Thoracic aorta (tissue), 2 donors: ENCODE results near the gene RND2. TPM values are rescaled to one million over a fixed set of nuclear protein-coding genes. Genes with fewer than 3 reads are reported as not detected.
"Not testable (repeated sequence)": the region's sequence is repeated elsewhere in the genome, so short reads cannot be mapped to it uniquely, and the experiment has no call there.

Experiments
- ATAC-seq: fragments of 150-250 bp; one replicate; pipeline ENCODE4 v1.8.0; 2017; ENCODE audit warnings: low read depth; ENCODE audit not compliant: insufficient number of reproducible peaks, low FRiP score
- DNase-seq: peaks from one replicate; pipeline ENCODE4 v3.0.0-alpha.2; 2020; ENCODE audit warnings: low spot score
- H3K27ac ChIP-seq, 2 donors: fragments of 200-600 bp; sonication (generic); 1 replicate in 1 of 2; 2 replicates in 1 of 2; pipeline ENCODE4 v1.5.1; 2016; ENCODE audit warnings: mild to moderate bottlenecking in 2 of 2, moderate library complexity in 2 of 2
- H3K27me3 ChIP-seq: fragments of 200-600 bp; sonication (generic); replicated peaks from 2 replicates; pipeline ENCODE4 v1.6.0; 2016; ENCODE audit warnings: mild to moderate bottlenecking; ENCODE audit not compliant: insufficient read depth
- H3K36me3 ChIP-seq: fragments of 200-600 bp; sonication (generic); one replicate; pipeline ENCODE4 v1.5.1; 2016
- H3K4me1 ChIP-seq, 2 donors: fragments of 200-600 bp; sonication (generic); 1 replicate in 1 of 2; 2 replicates in 1 of 2; pipeline versions ENCODE4 v1.5.1 to v1.6.0; 2016; ENCODE audit warnings: low read depth in 2 of 2, mild to moderate bottlenecking in 1 of 2; ENCODE audit not compliant: control insufficient read depth in 1 of 2
- H3K4me3 ChIP-seq: fragments of 200-600 bp; sonication (generic); 2 replicates; pipeline ENCODE4 v1.5.1; 2016; ENCODE audit warnings: mild to moderate bottlenecking
- H3K9me3 ChIP-seq: fragments of 200-600 bp; sonication (generic); 2 replicates; pipeline ENCODE4 v1.5.1; 2016
- total RNA-seq, 2 donors: library from RNA; depleted of rRNA; stranded (reverse); fragments of >200 nt; gene quantifications; one replicate each; pipeline versions ENCODE4 v1.1.0 to v1.2.3, GENCODE V29; 2016
- TF ChIP-seq, protein P1 (sequence below): fragments of 200-600 bp; sonication (generic); IDR thresholded peaks from one replicate; pipeline ENCODE4 v1.5.1; 2019; ENCODE audit warnings: antibody characterized with exemption

Gene RND2, protein sequence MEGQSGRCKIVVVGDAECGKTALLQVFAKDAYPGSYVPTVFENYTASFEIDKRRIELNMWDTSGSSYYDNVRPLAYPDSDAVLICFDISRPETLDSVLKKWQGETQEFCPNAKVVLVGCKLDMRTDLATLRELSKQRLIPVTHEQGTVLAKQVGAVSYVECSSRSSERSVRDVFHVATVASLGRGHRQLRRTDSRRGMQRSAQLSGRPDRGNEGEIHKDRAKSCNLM
- total RNA-seq, result 1 to 10 TPM in 1 of 2 donors, under 1 TPM in 1; 0.81 to 2.4 TPM

DNA sequence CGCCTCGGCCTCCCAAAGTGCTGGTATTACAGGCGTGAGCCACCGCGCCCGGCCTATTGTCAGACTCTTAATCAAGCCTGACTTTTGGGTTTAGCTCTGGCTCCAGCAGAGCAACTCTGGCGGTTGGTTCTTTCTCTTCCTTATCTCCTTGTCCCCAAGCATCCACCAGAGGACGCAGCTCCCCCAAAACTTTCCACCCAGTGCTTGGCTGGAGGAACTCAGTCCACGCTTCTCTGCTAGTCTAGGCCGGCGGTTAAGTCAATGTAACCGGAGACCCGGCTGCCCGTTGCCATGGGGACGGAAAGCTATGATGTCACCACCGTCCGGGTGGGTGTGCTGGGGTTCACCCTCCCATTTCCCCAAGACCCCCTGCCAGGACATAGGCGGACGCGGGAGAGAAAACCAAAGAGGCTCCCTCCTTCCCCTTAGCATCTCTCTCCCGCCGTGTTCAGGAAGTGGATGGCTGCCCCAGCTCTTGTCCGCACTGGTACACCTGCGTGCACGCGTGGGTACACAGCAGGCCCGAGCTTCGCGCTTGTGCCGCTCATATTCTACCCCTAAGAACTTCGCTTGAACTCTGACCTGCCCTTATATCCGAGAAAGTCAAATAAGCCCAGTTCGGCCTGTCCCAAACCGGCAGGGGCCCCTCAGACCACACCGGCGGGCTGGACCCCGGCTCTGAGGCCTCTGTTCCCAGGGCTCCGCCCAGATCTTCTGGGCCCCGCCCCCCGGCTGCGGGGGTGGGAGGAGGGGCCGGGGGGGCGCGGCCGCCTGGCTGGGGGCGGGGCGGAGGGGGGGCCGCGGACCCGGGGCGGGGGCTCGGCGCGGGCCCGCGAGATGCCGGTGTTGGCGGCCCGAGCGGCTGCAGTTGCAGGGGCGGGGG is at the start of gene RND2:
TSS of gene RND2 (plus strand) at position 825 of the 883 bp plus-strand sequence. CDS start 117 bp downstream, outside the sequence.
- Histone ChIP-seq H3K27me3 (no peaks in the 10 kb centered on the region), H3K4me3 (peak within 1 kb of the TSS; percentile 76), H3K27ac (peak within 1 kb of the TSS; percentile 59 to 65), H3K9me3 (no peaks in the 10 kb centered on the region), H3K4me1 (peaks cover 11 to 23% of the 10 kb centered on the region in 2 donors), H3K36me3 (no peaks in the 10 kb centered on the region)
- DNase-seq, result peak; percentile 83
- peak; percentile 57 for ATAC-seq
- TF ChIP-seq, protein P1, sequence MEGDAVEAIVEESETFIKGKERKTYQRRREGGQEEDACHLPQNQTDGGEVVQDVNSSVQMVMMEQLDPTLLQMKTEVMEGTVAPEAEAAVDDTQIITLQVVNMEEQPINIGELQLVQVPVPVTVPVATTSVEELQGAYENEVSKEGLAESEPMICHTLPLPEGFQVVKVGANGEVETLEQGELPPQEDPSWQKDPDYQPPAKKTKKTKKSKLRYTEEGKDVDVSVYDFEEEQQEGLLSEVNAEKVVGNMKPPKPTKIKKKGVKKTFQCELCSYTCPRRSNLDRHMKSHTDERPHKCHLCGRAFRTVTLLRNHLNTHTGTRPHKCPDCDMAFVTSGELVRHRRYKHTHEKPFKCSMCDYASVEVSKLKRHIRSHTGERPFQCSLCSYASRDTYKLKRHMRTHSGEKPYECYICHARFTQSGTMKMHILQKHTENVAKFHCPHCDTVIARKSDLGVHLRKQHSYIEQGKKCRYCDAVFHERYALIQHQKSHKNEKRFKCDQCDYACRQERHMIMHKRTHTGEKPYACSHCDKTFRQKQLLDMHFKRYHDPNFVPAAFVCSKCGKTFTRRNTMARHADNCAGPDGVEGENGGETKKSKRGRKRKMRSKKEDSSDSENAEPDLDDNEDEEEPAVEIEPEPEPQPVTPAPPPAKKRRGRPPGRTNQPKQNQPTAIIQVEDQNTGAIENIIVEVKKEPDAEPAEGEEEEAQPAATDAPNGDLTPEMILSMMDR, result peak; percentile 68

DNA sequence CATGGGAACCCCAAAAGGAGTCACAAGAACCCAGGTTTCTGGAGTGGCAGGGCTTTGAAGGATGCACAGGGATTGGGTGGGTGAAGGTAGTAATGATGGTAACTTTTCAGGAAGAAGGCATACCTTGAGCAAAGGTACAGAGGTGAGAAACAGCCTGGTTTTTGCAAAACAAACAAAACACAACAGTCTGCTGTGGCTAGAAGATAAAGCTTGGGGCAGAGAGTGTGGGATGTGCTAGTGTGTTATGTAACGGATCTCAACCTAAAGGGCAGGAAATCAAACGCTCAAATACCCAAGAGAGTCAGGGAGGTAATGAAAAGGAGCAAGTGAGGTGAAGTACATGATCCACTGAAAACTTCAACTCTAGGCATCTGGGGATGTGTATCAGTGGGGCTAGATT is 49.8 kb upstream of the RND2 start:
- DNase-seq (no peak), ATAC-seq (no peak)
- Histone ChIP-seq H3K4me1 (peaks cover 0 to 11% of the 10 kb centered on the region in 2 donors), H3K27ac (no peak overlapping the region), H3K4me3 (no peak overlapping the region), H3K9me3 (no peaks in the 10 kb centered on the region), H3K36me3 (no peaks in the 10 kb centered on the region), H3K27me3 (no peaks in the 10 kb centered on the region)
- TF ChIP-seq, protein P1, result no peak

DNA sequence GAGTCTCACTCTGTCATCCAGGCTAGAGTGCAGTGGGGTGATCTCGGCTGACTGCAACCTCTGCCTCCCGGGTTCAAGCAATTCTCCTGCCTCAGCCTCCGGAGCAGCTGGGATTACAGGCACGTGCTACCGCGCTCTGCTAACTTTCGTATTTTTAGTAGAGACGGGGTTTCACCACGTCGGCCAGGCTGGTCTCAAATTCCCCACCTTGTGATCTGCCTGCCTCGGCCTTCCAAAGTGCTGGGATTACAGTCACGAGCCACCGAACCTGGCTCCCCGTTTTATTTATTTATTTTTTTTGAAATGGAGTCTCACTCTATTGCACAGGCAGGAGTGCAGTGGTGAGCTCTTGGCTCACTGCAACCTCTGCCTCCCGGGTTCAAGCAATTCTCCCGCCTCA is 49.3 kb upstream of the RND2 start:
- ATAC-seq, H3K4me3 ChIP-seq, H3K9me3 ChIP-seq, H3K36me3 ChIP-seq, H3K27ac ChIP-seq, H3K27me3 ChIP-seq, DNase-seq: not testable (repeated sequence)
- H3K4me1 ChIP-seq, result peaks cover 0 to 11% of the 10 kb centered on the region in 2 donors

DNA sequence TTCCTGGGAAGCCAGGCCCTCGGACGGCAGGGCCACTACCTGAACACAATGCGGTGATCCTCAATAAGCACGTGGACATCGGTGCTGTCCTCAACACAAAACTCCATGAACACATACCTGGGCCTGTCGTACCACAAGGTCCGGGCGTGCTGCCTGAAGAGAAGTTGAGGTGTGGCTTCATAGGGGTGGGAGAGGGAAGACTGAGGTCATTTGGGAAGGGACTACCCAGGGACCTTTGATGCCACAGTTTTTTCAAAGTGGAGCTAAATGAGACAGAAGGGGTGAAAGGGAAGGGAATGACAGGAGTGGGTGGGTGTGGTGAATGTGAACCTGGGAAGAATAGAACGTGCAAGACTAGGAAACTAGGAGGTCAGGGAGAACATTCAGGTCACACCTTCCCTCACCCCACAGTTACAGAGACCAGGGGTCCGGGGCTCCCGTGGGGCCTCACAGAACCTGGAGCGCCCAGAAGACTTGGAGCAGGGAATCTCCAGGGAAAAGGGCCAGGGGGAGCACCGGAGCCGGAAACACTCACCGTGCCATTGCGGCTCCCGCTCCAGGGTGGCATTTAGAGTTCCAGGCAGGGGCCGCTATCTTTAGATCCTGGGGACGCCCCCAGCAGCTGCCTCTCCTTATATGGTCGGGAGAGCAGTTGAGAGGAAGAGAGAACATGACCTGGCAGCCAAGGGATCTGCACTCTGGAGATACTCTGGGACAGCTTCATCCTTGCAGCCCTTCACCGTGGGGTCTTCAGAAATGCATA is 45.3 kb upstream of the RND2 start, which contains the start of gene PTGES3L:
TSS of gene PTGES3L (minus strand) at position 570 of the 763 bp plus-strand sequence. CDS start at position 543, 27 bp downstream.
- Histone ChIP-seq H3K27ac (peak within 1 kb of the TSS; percentile 61 to 65), H3K9me3 (no peaks in the 10 kb centered on the region), H3K27me3 (no peaks in the 10 kb centered on the region), H3K4me3 (peak within 1 kb of the TSS; percentile 82), H3K36me3 (no peaks in the 10 kb centered on the region), H3K4me1 (peaks cover 5 to 21% of the 10 kb centered on the region in 2 donors)
- DNase-seq (peak; percentile 22), ATAC-seq (peak; percentile 42)
- TF ChIP-seq, protein P1, result no peak

DNA sequence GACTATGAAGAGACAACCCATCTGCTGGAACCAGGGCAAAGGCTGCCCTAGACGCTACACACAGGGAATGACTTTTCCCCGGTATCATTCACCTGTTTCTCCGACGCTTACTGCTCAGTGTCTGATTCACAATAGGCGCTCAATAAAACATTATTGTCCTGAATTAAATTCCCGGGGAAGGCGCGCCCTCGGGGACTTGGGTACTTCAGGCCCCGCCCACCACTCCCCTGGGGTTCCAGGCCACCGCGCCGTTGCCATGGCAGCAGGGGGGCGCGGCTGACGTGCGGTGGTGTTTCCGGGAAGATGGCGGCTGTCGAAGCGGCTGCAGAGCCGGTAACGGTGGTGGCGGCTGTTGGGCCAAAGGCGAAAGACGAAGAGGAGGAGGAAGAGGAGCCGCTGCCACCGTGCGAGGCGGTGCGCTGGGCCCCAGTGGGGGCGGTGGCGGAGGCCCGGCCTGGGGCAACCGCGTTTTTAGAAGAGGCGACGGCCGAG is 44.7 kb upstream of the RND2 start, which contains the start of gene RUNDC1:
TSS of gene RUNDC1 (plus strand) at position 292 of the 492 bp plus-strand sequence. CDS start at position 304, 12 bp downstream.
- peaks cover 5 to 25% of the 10 kb centered on the region in 2 donors for H3K4me1 ChIP-seq
- TF ChIP-seq, protein P1, result no peak
- H3K9me3 ChIP-seq, result no peaks in the 10 kb centered on the region
- no peaks in the 10 kb centered on the region for H3K36me3 ChIP-seq
- H3K27me3 ChIP-seq, result no peaks in the 10 kb centered on the region
- H3K27ac ChIP-seq, result peak within 1 kb of the TSS; percentile 61 to 65
- DNase-seq (peak; percentile 78), ATAC-seq (peak; percentile 74)
- H3K4me3 ChIP-seq, result peak within 1 kb of the TSS; percentile 82
